ENCODE measurements around the gene HOXC6. TPM values are rescaled to one million over a fixed set of nuclear protein-coding genes. Genes with fewer than 3 reads are reported as not detected.

The HOXC6 gene
- total and polyA plus RNA-seq, 9 of the 15 experiments (the other 6 are each of a cell fraction or from before 2014, with no cell fraction given): 0.06 to 4.0 (median 1.4) TPM

DNA sequence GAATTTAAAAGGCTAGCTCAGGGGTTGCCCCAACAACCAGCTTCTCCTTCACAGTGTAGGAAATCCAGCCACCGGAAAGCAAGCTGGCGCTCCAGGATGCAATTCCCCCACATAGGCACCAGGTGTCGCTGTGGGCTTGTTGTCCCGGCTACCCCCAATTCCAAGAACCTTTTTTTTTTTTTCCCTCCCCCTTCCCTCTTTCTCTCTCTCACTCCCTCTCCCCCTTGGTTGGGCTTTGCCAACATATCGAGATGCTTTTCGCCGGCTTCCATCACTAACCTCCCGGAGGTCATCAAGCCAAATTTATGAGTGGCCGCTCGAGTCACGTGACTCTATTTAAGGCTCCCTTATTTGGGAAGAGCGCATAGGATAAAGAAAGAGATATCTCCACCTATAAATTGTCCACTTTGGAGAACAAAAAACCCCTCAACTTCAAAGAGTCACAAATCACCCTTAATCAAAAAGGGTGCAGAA, 4.4 kb downstream of the HOXC6 start, which contains the start of gene HOXC5 (continued):
- TF ChIP-seq DPF2 (IDR thresholded peaks at IDR 0.05): 0 out of 2 replicates have a peak, but pooled peaks have one; percentile 35
- TF ChIP-seq FOXJ2 (tag; IDR thresholded peaks at IDR 0.05): no peak
- TF ChIP-seq PHB (CRISPR knock-in tag; IDR thresholded peaks at IDR 0.05): no peak
- TF ChIP-seq ARID4B (CRISPR knock-in tag; IDR thresholded peaks at IDR 0.05): no peak
- no peak for TF ChIP-seq CCAR2 (IDR thresholded peaks at IDR 0.05; ENCODE audit: low read depth, low read length)
- TF ChIP-seq, protein P1, sequence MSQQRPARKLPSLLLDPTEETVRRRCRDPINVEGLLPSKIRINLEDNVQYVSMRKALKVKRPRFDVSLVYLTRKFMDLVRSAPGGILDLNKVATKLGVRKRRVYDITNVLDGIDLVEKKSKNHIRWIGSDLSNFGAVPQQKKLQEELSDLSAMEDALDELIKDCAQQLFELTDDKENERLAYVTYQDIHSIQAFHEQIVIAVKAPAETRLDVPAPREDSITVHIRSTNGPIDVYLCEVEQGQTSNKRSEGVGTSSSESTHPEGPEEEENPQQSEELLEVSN (IDR thresholded peaks at IDR 0.05; ENCODE audit: borderline replicate concordance in 1 of 2, extremely low read depth in 1 of 2, insufficient read depth in 1 of 2, insufficient read length in 1 of 2, low read depth in 1 of 2, low read length in 1 of 2, poor library complexity in 1 of 2, severe bottlenecking in 1 of 2): no peak
- TF ChIP-seq TGIF2 (CRISPR knock-in tag; IDR thresholded peaks at IDR 0.05): no peak
- TF ChIP-seq TAF15 (IDR thresholded peaks at IDR 0.05; ENCODE audit: low read depth, low read length): no peak
- TF ChIP-seq ZBTB33 (CRISPR knock-in tag; IDR thresholded peaks at IDR 0.05): no peak
- no peak for TF ChIP-seq ZNF263 (CRISPR knock-in tag; IDR thresholded peaks at IDR 0.05; ENCODE audit: borderline replicate concordance)
- no peak for TF ChIP-seq RUNX1 (IDR thresholded peaks at IDR 0.05; ENCODE audit: low read depth)
- peak; percentile 84 for TF ChIP-seq NBN (IDR thresholded peaks at IDR 0.05; ENCODE audit: low read depth)
- TF ChIP-seq TRIM28 (IDR thresholded peaks at IDR 0.05): peak; percentile 58; the same call in 1 of the 2 replicates
- TF ChIP-seq LARP7 (IDR thresholded peaks at IDR 0.05): no peak
- no peak for TF ChIP-seq ZNF507 (tag; conservative IDR thresholded peaks at IDR 0.05)
- no peak for TF ChIP-seq MAFG (tag; conservative IDR thresholded peaks at IDR 0.05)
- no peak for TF ChIP-seq KHSRP (IDR thresholded peaks at IDR 0.05)
- TF ChIP-seq GATAD2A (IDR thresholded peaks at IDR 0.05): no peak
- 0 out of 2 replicates have a peak, but pooled peaks have one; percentile 23 for TF ChIP-seq JUND (IDR thresholded peaks at IDR 0.05; ENCODE audit: borderline replicate concordance, low read depth, low read length)
- no peak for TF ChIP-seq JUND (tag; IDR thresholded peaks at IDR 0.05; ENCODE audit: borderline replicate concordance, low read depth, low read length)
